Measurements from ENCODE around the gene SND1.
A peak's percentile ranks its signal among the peaks of the same experiment; 100 is the strongest.

SND1 gene

DNA sequence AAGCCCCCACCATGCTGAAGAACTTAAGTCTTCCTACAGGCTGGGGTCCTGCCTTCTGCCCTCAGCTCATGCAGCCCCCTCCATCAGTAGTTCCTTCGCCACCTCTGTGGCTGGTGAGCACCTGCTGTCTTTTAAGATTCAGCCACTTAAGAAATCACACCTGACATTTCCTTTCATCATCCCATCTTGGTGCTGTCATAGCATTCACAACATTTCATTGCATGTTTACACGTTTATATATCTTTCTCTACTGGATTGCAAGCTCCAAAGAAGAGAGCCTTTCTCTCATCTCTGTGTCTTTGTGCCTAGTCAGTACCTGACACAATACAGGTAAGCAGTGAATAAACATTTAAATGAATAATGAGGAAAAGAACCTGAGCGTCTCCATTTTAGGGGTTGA, 38.3 kb downstream of the SND1 start:
- no peak for DNase-seq

DNA sequence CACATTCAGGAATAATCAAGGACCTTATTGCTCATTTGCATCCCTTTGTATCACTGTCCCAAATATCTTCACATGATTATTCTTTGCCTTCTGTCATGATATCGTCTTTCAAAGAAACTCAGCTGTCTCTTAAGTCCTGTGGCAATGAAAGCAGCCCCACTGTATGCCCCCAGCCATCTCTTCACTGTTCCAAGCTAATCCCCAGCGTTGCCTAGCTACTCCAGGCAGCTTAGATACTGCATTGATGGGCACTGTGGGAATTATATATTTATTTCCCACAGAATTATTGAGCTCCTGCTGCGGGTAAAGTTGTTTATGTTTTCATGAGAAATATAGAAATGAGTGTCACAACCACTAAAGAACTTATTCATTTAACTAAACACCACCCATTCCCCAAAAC, 38.8 kb downstream of the SND1 start:
- DNase-seq = no peak

DNA sequence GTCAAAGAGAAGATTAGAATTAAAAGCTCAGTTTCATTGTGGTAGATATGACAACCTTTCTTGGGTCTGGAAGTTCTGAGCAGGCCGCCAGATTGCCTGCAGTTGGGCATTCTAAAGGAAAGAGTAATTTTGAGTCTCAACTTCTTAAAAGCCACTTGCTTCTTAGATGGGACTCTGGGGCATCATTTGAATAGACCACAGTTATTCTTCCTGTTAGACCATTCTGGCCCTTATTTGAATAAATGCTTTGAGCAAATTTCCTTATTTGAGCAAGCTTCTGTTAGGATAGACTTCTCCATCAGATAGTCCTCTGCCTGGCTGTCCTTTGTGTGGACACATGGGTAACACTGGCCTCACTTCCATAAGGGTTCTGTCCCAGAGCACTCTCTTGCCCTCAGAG, 40.2 kb downstream of the SND1 start:
- DNase-seq = no peak

DNA sequence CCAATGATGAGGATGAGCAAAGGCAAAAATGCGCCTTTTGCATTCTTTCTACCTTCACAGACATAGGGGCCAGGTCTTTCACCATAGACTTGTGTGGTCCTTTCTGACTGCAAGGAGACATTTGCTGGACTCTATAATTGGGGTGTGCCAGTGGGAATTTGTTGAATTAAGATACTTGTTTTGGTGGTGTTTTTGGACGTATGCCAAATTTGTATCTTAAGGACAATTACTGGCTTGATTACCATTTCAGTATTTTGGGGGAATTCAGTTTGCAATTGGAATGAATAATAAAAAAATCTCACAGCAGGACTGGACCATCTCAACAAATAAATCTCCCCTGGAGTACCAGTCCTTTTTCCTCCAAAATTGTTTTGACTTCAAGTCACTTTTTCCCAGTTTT, 47.9 kb downstream of the SND1 start:
- no peak for DNase-seq

DNA sequence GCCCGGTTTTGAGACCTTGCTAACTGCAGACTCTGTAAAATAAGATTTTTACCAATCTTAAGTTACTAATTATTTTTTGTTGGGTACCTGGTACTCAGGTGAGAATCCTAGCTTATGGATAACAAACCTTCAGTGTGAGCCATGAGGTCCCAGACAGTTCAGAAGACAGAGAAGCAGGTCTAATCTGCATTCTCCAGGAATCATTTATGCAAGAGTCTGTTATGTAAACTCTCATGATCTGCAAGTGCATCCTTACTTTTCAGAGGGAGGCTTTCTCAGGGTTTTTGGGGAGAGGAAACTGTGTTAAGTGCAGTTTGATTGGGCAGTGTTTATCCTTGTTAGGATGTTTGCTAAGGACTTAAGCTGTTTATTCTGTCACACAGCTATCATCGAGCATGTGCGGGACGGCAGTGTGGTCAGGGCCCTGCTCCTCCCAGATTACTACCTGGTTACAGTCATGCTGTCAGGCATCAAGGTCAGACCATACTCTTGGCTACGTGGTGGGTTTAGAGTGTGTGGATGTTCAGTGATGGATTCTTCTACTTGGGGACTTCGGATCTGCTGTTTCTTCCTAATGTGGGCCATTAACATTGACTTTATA, 50.2 kb downstream of the SND1 start:
- no peak for DNase-seq

DNA sequence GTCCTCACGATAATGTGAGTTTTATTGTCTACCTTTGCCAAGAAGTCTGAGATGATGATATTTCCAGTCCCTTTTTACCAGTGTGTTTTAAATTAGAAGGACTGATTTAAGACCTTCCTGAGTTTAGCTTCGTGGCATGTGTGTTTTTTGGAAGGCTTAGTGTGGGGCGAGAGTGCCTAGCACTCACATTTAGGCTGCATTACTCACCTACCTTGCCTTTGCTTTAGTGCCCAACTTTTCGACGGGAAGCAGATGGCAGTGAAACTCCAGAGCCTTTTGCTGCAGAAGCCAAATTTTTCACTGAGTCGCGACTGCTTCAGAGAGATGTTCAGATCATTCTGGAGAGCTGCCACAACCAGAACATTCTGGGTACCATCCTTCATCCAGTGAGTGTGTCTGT, 50.9 kb downstream of the SND1 start:
- DNase-seq = no peak

DNA sequence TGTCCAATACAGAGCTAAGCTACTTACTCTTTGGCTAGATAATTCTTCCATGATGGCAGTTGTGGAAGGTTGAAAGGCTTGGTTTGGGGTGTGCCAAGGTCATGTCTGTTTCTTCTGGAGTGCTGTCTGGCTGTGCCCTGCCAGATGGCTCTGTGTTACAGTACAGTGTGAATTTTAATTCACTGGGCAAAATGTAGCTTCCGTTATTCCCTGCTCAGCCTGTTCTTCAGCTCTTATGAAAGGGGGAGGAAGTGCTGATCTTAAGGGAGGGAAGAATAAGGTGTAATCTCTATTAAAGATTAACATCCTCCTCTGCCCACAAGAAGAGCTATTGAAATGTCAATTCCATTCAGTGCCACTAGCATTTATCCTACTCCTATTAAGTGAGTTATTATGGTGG, 52.2 kb downstream of the SND1 start:
- no peak for DNase-seq

DNA sequence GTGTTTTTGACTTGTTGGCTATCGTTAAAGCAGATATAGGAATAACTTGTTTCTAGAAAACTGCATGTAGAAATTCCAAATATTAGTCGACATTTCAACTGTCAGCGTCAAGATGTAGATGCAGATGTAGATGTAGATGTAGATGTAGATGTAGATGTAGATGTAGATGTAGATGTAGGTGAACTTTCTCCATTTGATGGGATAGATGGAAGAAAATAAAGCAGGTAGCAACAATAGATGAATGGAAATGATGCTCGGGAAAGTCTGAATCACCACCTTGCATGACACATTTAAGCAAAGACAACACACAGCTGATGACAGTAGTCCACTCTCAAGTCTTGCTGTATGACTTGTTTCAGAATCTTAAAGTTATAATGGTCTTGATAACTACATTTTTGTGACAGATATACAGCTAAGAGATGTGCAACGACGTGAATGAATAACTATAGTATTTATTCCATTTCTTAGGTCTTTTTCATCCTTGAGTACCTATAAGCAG, 53.5 kb downstream of the SND1 start:
- DNase-seq = no peak

DNA sequence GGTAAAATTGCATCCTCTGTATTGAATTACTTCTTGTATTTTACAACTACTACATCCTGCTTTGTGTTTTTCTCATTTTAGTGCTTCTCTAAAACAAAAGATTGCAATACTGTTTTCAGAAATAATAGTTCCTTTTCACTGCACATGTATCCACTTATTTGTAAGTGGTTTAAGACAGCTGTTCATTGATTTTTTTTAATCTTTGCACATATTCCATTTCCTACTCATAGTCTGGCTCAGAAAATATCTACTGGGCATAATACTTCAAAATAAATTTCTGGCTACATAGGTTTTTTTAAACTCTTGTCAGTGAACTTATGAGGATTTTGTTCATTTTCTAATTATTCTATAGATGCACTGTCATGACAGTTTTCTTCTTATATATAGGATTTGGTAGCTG, 54.8 kb downstream of the SND1 start:
- no peak for DNase-seq

DNA sequence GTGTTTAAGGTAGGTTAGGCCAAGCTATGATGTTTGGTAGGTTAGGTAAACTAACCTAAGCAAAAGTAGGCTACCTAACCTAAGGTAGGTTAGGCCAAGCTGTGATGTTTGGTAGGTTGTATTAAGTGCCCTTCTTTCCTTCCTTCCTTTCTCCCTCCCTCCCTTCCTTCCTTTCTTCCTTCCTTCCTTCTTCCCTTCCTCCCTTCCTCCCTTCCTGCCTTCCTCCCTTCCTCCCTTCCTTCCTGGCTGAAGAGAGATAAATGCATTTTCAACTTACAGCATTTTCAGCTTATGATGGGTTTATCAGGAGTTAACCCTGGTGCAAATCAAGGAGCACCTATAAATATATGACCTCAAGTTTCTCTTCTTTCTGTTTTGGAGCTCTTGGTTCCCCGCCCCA, 56.2 kb downstream of the SND1 start:
- DNase-seq = no peak

DNA sequence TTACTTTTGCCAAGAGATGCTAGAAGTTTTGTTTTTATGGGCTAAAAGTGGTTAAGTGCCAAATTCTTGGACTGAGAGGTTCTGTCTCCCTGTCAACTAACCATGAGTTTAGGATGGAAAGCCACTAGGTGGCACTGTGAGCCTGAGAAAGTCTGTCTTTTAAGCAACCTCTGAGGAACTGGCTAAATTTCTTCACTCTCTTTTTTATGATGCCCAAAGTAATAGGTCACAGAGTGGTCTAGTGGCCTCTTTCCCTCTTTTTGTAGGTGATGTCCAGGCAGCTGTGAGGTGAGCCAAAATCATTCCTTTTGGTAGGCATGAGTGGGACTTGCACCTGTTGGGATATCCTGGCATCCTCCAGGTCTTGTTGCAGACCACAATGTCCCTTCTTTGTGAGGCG, 56.8 kb downstream of the SND1 start:
- DNase-seq = peak; percentile 77

DNA sequence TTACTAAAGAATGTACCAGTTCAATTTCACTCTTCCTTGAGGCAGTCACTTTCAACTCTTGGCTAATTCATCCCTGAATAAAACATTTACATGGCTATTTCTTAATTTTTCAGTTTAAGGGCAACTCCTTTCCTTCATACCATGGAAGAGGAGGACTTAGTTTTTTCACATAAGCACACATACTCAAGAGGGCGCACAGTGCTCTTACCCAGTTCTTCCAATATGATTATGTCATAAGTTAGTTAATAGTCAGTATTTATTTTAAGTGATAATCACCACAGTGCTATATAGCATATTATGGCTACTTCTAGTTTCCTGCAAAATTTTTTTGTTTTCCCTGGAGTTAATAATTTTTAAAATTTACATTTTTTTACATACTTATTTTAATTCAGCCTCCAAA, 58.6 kb downstream of the SND1 start:
- no peak for DNase-seq

DNA sequence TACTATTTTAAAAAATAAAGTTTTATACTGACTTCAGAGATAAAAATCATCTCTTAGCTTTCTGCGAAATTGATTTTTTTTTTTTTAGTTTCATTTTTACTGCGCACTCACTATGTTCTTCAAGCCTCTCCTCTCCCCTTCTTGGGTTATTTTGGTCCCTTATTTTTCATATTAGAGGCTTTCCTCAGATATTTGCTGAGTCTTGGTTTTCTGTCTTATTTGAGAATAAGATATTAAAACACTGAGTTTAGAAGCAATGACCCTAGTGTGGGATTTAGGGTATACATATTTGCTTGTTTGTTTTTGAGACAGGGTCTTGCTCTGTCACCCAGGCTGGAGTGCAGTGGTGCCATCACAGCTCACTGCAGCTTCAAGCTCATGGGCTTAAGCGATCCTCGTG, 59.9 kb downstream of the SND1 start:
- DNase-seq = no peak

DNA sequence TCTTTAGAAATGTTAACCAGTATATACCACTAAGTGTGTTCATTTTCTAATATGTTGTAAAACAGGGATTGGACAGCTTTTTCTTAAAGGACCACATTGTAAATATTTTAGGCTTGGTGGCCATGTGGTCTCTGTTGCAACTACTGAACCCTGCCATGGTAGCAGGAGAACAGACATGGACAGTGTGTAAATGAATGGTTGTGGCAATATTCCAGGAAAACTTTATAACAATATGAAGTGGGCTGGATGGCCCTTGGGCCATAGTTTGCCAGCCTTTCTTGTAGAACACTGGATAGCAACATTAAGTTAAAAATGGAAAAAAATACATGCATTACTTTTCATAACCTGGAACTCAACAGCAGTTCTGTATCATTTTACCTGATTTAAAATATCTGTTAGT, 61.0 kb downstream of the SND1 start:
- no peak for DNase-seq

DNA sequence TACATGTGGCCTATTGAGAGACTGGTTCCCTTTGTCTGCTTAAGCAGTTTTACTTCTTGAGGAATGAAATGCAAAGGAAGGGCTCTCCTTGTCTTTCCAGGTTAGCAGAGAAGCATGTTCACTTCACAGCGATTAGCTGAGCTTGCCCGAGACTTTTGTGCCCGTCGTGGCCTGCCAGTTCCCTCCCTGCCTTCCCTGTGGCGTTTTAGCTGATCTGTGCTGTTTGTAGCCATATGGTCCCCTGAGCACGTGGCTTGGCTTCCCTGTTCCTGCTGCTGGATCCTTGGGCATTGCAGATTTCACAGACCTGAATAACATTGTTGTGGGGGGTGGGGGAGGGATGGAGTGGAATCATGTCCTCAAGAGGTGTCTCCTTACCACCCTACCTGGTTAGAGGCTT, 61.8 kb downstream of the SND1 start:
- no peak for DNase-seq

DNA sequence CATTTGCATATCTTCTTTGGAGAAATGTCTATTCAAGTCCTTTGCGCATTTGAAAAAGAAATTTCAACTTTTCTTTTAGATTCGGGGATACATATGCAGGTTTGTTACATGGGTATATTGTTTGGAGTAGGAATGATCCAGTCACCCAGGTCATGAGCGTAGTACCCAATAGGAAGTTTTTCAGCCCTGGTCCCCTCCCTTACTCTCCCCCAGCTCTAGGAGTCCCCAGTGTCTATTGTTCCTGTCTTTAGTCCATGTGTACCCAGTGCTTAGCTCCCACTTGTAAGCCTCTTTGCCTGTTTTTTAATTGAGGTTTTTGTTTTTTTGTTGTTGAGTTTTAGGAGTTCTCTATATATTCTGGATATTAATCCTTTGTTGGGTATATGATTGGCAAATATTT, 63.3 kb downstream of the SND1 start:
- DNase-seq = no peak

DNA sequence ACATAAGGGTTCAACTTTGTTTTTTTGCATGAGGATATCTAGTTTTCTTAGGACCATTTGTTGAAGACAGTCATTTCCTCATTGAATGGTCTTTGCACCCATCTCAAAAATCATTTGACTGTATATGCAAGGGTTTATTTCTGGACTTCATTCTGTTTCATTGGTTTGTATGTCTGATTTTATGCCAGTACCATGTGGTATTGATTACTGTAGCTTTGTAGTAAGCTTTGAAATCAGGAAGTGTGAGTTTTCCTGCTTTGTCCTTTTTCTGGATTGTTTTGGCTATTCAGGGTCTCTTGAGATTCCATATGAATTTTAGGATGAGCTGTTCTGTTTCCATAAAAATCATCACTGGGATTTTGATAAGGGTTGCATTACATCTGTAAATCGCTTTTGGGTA, 63.9 kb downstream of the SND1 start:
- no peak for DNase-seq

DNA sequence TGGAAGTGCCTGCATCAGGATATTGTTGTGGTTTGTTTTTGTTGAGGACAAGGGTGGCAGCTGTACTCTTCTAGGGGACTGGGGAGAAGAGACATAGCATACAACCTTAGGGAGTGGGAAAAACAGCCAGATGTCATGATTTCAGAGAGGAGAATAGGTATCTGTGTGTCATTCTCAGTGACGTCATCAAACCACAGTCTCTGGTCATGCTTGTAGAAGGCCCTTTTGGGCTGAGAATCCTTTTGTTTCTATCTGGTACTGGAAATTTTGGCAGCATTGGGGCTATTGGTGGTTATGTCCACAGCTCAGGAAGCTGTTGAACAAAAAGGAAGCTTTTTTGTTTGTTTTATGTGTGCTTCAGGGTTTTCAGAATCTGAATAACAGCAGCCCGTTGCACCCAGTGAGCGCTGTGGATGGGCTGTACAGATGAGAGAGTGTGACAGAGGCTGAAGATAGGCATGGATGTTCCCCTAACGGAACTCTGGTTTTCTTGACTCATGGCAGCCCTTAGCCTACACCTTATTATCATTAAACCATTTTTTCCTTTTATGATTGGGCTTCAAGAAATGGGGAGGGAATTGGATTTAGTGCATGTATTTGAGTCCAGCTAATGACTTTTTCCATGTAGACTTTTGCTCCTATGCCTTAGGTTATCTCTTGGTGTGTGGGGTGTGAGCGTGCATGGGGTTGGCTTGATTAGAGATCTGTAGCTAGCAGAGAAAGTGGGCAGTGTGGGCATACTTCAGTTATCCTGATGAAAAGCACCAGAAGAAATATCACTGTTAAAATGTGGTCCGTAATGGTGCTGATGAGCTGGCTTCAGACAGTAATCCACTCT, 65.7 kb downstream of the SND1 start:
- peak; percentile 6 for DNase-seq

DNA sequence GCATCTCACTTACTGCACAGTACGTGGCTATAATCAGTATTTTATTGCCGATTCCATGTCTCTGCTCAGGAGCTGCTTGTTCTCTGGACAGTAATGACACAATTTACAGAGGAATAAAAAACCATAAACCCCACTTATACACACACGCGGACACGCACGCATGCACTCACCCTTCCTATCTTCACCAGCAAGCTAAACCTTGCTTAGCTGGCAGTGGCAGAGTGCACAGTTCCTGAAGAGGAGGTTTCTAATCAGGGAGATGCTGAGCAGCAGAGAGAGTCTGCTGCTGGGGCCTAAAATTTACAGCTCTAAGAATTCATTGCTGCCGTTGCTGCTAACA, 66.3 kb downstream of the SND1 start:
- DNase-seq = no peak

DNA sequence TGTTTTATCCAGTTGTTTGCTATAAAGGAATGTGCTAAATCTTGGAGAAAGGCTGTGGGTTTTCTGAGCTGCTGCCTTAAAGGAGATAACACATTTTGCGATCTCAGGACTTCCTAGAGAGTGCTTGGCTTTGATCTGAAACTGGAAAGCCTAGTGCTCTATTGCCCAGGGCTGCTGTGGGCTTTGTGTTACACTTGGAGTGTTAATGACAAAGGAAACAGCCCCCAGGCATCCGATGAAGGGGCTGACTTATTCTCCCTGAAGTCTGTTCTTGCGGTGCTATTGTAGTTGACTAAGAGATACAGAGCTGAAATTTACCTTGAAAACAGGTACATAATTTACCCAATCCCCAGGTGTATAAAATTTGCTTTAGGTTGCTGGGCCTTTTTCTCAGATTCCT, 74.5 kb downstream of the SND1 start:
- DNase-seq = no peak

DNA sequence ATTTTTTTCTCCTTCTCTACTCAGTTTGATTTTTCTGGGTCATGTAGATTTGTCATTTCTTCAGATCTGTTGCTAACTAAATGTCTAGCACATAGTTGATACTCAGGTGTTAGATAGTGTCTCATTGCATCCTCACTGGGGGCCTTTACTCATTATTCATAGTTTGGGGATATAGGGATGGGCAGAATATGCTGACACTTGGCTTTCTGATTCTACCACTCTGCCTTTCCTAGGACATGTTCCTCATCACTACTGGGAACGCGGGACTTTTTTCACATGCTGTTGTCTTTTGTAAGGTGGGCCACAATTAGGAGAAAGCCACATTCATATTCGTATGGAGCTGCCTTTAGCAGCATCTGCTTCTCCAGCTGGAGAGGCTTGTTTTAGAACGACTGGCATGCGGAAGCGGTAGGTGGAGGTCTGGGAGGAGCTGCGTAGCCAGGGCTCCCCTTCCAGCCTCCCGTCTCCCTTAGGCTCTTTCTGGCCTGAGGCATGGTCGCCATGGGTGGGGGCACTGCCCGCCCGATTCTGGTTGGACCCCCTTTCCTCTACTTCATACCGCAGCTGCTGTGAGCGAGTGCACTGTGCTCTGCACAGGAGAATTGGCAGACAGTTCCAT, 78.8 kb downstream of the SND1 start:
- no peak for DNase-seq

DNA sequence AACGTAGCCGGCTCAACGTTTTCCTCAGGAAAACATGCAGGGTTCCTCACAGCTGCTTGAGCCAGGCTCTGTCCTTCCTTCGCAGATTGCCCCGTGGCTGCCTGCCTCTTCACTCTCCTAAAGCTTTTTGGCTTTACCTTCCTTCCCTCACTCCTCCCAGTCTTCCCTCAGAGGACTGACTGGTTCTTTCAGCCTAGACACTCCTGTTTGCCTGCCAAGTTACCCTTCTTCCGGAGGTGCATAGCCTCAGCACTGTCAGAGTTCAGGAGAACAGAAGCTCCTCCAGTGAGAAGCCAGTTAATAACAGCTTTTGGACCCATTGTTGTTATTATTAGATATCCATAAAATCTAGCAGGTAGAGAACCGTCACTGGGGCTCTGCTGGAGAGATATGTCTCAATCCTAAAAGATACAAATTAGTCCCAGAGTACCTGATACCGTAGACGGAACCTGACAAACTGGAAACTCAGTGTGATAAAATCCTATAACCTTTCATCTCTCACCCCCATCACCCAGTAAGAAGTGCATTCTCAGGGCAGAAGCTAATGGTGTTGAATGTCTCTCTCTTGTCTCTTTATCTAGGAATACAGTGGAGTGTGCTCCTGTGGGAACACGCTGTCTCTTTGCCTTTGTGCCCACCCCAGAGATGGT, 79.6 kb downstream of the SND1 start:
- no peak for DNase-seq

DNA sequence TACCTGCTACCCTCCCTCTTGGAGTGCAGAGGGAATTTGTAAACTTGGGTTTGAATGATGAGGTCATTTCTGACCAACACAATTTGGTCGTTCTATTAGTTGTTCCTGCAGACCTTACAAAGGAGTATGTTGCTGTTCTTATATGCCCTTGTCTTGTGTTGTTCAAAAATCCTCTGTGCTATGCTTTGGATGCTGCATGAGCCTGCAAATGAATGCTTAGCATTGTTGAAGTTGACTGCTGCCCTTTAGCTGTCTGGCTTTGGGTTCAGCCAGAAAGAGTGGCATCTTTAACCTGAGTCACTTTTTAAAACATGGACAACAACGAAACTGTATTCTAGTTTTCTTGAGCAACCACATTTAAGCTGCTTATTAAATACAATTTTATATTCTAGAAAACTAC, 80.3 kb downstream of the SND1 start:
- no peak for DNase-seq

DNA sequence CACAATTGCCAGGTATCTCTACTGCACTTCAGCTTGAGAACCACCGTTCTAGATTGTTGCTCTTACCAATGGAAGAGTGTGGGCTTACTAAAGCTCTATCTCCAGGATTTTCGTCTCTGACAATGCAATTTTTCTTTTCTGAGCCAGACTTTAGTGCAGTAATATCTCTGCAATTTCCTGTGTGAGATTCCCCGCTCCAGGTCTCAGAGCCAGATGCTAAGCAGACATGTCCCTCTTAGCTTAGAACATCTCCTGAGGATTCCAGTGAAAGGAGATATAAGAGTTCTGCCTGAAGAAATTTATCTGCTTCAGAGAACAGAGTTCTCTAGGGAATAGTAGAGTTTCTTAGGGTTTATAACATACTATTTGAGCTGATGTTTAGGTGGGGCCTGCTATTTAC, 82.0 kb downstream of the SND1 start:
- no peak for DNase-seq
